ENCODE data around the gene ITGB2. TPM values are rescaled to one million over a fixed set of nuclear protein-coding genes. Genes with fewer than 3 reads are reported as not detected.

The ITGB2 gene
- total RNA-seq, 1 experiment from 2014 or later, result 1.5 TPM

DNA sequence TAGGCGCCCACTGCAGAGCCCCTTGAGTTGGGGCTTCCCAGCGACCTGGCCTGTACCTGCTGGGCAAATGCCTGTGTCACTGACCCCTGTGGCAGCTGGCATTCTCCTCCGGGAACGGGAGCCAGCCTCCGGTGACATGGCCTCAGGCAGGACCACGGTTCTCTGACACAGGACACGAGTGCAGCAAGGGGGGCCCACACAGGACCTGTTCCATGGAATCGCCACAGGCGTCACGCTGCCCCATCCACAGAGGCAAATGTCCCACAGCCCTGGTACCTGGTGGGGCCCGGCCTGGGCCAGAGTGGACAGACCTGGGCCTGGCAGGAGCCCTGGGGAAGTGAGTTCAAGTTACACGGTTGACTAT is 2.6 kb downstream of the ITGB2 start:
- ChIA-PET CTCF (interaction anchor here (0.9 to 1.5 kb wide), 2 partner anchors 11 to 219 kb away, joined by 3 read pairs; no protein-coding TSS in a partner anchor), POLR2A (no interaction called here)
- DNase-seq (ENCODE audit: low spot score) (no peak), ATAC-seq (no peak)
- H3K36me3 Mint-ChIP-seq, result no peaks in the 10 kb centered on the region
- 0 out of 2 replicates have a peak, but pooled peaks cover 4% of the 10 kb centered on the region for H3K4me1 Mint-ChIP-seq
- no peaks in the 10 kb centered on the region; the same call in 1 of the 2 replicates for H3K27me3 Mint-ChIP-seq (ENCODE audit: low read depth)
- H3K9me3 Mint-ChIP-seq, result no peaks in the 10 kb centered on the region
- no peak overlapping the region for H3K27ac Mint-ChIP-seq
- no peak overlapping the region for H3K4me3 Mint-ChIP-seq
- TF ChIP-seq CREB1 (CRISPR knock-in tag; IDR thresholded peaks at IDR 0.05), result no peak
- no peak for TF ChIP-seq ATF6 (CRISPR knock-in tag; IDR thresholded peaks at IDR 0.05)
- TF ChIP-seq, protein P1, sequence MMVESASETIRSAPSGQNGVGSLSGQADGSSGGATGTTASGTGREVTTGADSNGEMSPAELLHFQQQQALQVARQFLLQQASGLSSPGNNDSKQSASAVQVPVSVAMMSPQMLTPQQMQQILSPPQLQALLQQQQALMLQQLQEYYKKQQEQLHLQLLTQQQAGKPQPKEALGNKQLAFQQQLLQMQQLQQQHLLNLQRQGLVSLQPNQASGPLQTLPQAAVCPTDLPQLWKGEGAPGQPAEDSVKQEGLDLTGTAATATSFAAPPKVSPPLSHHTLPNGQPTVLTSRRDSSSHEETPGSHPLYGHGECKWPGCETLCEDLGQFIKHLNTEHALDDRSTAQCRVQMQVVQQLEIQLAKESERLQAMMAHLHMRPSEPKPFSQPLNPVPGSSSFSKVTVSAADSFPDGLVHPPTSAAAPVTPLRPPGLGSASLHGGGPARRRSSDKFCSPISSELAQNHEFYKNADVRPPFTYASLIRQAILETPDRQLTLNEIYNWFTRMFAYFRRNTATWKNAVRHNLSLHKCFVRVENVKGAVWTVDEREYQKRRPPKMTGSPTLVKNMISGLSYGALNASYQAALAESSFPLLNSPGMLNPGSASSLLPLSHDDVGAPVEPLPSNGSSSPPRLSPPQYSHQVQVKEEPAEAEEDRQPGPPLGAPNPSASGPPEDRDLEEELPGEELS (CRISPR knock-in tag; IDR thresholded peaks at IDR 0.05), result no peak

GRCh38 chr21:44917446-44918106 is 3.1 kb downstream of the ITGB2 start:
- ChIA-PET POLR2A (no interaction called here), CTCF (interaction anchor here (0.9 to 1.5 kb wide), 2 partner anchors 12 to 220 kb away, joined by 3 read pairs; no protein-coding TSS in a partner anchor)
- H3K36me3 Mint-ChIP-seq, result no peaks in the 10 kb centered on the region
- TF ChIP-seq SP1 (CRISPR knock-in tag; conservative IDR thresholded peaks at IDR 0.05) (no peak), MXD4 (CRISPR knock-in tag; IDR thresholded peaks at IDR 0.05; ENCODE audit: borderline replicate concordance) (no peak), SMAD3 (CRISPR knock-in tag; IDR thresholded peaks at IDR 0.05; ENCODE audit: borderline replicate concordance) (no peak)
- no peak overlapping the region for H3K27ac Mint-ChIP-seq
- no peaks in the 10 kb centered on the region for H3K27me3 Mint-ChIP-seq (ENCODE audit: low read depth)
- 0 out of 2 replicates have a peak, but pooled peaks cover 4% of the 10 kb centered on the region for H3K4me1 Mint-ChIP-seq
- no peak for DNase-seq (ENCODE audit: low spot score)
- no peaks in the 10 kb centered on the region for H3K9me3 Mint-ChIP-seq
- H3K4me3 Mint-ChIP-seq, result no peak overlapping the region
- ATAC-seq, result no peak

DNA sequence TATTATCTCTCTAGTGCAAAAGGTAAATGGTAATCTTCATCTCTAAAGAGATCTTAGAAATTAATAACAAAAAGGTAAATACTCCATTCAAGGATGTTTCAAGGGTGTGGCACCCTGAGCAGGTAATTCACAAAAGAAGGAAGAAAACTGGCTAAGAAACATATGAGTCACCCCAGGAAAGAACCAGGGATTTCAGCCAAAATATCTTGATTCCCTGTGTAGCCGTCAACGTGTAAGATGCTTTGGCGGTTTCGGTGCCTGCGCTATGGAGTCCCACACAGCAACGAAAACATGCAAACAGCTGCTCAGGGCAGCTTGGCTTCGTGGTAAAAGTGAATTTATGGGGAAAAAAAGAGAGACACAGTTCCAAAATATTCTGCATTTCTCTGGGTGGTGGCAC is 3.7 kb downstream of the ITGB2 start:
- Mint-ChIP-seq H3K36me3 (no peaks in the 10 kb centered on the region), H3K4me3 (no peak overlapping the region), H3K9me3 (no peaks in the 10 kb centered on the region), H3K4me1 (0 out of 2 replicates have a peak, but pooled peaks cover 4% of the 10 kb centered on the region), H3K27ac (no peak overlapping the region), H3K27me3 (ENCODE audit: low read depth) (no peaks in the 10 kb centered on the region)
- DNase-seq (ENCODE audit: low spot score) (no peak), ATAC-seq (no peak)
- POLR2A ChIA-PET, result no interaction called here
- TF ChIP-seq, protein P2, sequence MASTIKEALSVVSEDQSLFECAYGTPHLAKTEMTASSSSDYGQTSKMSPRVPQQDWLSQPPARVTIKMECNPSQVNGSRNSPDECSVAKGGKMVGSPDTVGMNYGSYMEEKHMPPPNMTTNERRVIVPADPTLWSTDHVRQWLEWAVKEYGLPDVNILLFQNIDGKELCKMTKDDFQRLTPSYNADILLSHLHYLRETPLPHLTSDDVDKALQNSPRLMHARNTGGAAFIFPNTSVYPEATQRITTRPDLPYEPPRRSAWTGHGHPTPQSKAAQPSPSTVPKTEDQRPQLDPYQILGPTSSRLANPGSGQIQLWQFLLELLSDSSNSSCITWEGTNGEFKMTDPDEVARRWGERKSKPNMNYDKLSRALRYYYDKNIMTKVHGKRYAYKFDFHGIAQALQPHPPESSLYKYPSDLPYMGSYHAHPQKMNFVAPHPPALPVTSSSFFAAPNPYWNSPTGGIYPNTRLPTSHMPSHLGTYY (CRISPR knock-in tag; IDR thresholded peaks at IDR 0.05), result no peak
- TF ChIP-seq ARID4B (CRISPR knock-in tag; IDR thresholded peaks at IDR 0.05; ENCODE audit: borderline replicate concordance) (no peak), IRF1 (CRISPR knock-in tag; IDR thresholded peaks at IDR 0.05) (no peak), RORB (CRISPR knock-in tag; IDR thresholded peaks at IDR 0.05) (no peak), GABPB1 (CRISPR knock-in tag; IDR thresholded peaks at IDR 0.05) (no peak), ESRRA (CRISPR knock-in tag; IDR thresholded peaks at IDR 0.05; ENCODE audit: borderline replicate concordance) (no peak), FOXJ3 (CRISPR knock-in tag; IDR thresholded peaks at IDR 0.05; ENCODE audit: borderline replicate concordance) (no peak), ZNF232 (CRISPR knock-in tag; IDR thresholded peaks at IDR 0.05) (no peak), ZNF416 (CRISPR knock-in tag; IDR thresholded peaks at IDR 0.05) (no peak)
- CTCF ChIA-PET, result interaction anchor here (1.5 kb wide), 1 partner anchor 220 kb away, joined by 3 read pairs; no protein-coding TSS in a partner anchor
